H7 (cell line): Measurements from ENCODE around the gene ZC3H8. TPM values are rescaled to one million over a fixed set of nuclear protein-coding genes. Genes with fewer than 3 reads are reported as not detected.

Source experiments
- DNase-seq: peaks from one replicate; pipeline ENCODE4 v3.0.0; 2012
- H3K27me3 ChIP-seq: 2 replicates; pipeline ENCODE4 v1.6.0; 2011; ENCODE audit warnings: mild to moderate bottlenecking, low read length; ENCODE audit not compliant: control insufficient read depth, insufficient read depth
- H3K36me3 ChIP-seq: replicated peaks from 2 replicates; pipeline ENCODE4 v1.5.1; 2011; ENCODE audit warnings: low read length; ENCODE audit not compliant: control insufficient read depth, insufficient read depth
- H3K4me3 ChIP-seq: 2 replicates; pipeline ENCODE4 v1.5.1; 2011; ENCODE audit warnings: low read depth, mild to moderate bottlenecking, control low read depth, low read length, moderate library complexity; ENCODE audit not compliant: insufficient read depth
- total RNA-seq: library from RNA; depleted of rRNA; stranded (reverse); fragments of >200 nt; shearing (Covaris generic); gene quantifications from 2 replicates; pipeline ENCODE4 v1.2.3, GENCODE V29; 2014; rRNA removed

ZC3H8 gene
- total RNA-seq, 1 experiment from 2014 or later: 2.1 TPM

DNA sequence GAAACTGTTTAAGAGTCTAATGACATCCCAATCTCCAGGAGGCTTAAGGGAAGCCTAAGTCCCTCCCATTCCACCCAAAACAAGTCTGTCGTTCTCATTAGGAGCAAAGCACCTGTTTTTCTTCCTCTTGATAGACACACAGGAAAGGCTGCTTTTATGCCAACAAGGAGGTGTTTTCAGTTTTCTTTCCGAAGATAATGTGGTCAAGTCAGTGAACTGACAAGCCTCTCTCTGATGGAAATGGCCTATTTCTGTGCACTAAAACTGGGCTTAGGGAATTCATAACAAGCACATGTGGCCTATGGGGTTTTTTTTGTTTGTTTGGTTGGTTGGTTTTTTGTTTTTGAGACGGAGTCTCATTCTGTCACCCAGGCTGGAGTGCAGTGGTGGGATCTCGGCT is 80.5 kb downstream of the ZC3H8 start:
- no peak for DNase-seq
- Histone ChIP-seq H3K36me3 (no peaks in the 10 kb centered on the region), H3K4me3 (no peak overlapping the region), H3K27me3 (no peaks in the 10 kb centered on the region)

DNA sequence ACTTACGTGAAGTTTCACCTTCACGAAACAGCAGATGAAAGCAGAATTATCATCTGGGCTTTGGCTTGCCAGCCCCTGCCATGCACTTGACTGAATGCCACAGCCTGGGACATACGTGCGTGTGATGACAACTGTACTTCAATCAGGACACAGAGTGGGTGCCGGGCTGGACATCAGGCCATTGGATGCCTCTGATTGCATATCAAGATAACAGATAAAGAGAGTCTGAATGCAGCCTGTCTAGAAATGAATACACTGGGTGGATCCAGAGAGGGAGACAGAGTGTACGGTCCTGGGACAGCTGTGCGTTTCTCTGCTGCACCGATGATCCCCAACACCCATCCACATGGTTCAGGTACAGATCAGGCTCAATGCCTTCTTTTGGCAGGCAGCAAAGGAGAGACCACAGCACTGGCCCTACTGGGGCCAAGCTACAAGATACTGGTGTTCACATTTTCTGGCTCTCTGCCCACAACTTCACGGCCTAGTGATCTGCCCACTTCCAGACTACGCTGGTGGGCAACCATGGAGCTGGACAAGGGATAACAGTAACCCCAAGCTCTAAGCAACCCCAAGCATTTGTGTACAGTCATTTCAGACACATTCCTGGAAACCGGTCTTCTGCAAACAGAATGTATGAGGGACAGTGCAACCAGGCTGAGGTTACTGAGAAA is 81.1 kb downstream of the ZC3H8 start:
- no peak for DNase-seq
- Histone ChIP-seq H3K27me3 (no peaks in the 10 kb centered on the region), H3K4me3 (no peak overlapping the region), H3K36me3 (no peaks in the 10 kb centered on the region)

DNA sequence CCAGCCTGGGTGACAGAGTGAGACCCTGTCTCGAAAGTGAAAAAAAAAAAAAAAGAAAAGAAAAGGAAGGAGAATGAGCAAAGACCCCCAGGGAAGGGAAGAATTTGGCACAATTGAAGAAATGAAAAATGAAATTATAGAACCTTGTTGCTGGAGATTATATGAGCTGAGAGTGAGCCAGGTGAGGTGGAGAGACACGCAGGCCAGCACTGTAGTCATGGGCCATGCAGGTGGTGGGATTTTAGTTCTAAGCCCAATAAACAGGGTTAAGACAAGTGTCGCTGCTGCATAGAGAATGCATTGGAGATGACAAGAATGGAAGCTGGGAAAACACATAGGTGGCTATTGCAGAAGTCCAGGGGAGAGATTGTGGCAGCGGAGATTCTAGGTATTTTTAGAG is 84.3 kb downstream of the ZC3H8 start:
- H3K4me3 ChIP-seq: no peak overlapping the region
- no peaks in the 10 kb centered on the region for H3K27me3 ChIP-seq
- no peaks in the 10 kb centered on the region for H3K36me3 ChIP-seq
- DNase-seq: no peak

DNA sequence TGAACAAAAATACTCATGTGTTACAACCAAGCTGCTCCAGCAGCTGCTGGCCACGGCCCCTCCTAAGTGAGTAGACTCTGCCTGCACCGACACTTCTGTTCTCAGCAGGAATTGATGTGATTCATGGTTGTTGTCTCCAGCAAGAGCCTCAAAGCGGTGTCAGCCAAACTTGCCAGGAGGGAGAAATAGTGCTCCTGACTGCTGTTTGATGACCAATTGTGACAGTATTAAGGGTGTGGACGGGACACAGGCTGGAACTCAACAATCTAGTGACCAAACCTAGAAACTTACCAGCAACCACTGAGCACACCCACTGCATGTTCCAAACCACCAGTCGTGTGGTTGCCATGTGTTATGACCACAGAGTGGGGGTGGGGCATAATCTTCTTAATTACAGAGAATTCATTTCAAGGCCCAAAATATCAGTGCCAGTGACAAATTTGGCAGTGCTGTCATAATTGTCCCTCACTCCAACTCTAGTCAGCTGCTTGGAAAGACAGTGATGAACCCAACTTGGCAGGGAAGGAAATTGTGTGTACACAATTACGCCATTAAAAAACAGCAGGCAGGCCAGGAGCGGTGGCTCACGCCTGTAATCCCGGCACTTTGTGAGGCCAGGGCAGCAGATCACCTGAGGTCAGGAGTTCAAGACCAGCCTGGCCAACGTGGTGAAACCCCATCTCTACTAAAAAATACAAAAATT is 86.3 kb downstream of the ZC3H8 start:
- Histone ChIP-seq H3K27me3 (no peaks in the 10 kb centered on the region), H3K4me3 (no peak overlapping the region), H3K36me3 (no peaks in the 10 kb centered on the region)
- DNase-seq: no peak

DNA sequence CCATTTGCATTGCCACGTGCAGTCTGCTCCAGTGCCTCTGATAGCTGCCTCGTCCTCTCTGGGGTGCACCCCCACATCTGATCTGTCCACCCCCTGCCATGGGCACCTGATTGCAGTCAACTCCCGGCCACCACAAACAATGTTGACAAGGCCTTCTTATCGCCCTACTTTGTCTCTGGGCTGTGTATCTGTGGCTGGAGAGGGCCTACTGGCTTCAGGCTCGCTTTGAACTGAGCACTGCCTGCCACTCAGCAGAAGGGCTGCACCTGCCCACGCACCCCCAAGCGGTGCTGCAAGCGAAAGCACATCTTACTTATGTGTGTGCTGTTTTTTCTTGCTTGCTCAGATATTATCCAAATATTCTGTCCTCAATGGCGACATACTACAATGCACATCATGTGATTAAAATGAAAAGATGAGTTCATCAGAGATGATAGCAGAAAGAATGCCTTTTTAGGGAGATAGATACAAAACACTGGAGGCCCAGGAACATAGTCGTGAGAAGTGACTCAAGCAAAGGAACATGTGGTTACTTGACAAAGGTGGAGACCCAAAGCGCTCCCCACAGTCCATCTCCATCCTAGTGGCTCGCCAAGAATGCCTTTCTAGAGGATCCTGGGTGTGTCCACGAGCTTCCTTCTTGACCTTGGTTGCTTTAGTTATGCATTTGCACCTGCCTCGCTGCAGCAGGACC is 87.9 kb downstream of the ZC3H8 start:
- Histone ChIP-seq H3K27me3 (no peaks in the 10 kb centered on the region), H3K4me3 (no peak overlapping the region), H3K36me3 (no peaks in the 10 kb centered on the region)
- DNase-seq: no peak

DNA sequence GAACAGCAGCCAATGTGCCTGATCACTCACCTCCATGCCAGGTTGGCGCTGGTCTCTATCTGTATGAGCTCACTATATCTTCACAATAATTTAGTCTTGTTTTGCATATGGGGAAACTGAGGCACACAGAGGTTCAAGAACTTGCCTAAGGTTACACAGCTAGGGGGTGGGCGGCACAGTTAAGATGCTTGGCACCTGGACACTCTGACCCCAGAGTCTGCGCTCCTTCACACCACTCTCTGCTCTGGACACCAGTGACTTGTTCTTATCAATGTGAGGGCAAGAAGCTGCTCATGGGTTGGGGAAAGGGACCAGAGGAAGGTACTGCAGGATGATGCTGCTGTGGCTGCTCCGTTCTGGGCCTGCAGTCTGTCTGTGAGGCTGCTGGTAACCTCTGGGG is 89.5 kb downstream of the ZC3H8 start:
- Histone ChIP-seq H3K4me3 (no peak overlapping the region), H3K36me3 (no peaks in the 10 kb centered on the region), H3K27me3 (no peaks in the 10 kb centered on the region)
- DNase-seq: no peak

DNA sequence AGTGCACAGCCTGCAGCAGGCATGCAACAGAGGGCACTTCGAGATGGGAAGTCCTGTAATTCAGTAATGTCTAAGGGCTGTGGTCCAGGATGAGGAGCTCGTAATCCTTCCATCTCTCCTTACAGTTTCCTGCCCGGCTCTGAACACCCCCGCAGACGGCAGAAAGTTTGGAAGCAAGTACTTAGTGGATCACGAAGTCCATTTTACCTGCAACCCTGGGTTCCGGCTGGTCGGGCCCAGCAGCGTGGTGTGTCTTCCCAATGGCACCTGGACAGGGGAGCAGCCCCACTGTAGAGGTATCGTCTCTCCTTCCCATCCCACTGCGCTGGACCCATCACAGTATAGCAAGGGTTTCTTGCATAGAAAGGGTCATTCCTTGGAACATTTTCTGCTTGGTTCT is 90.0 kb downstream of the ZC3H8 start:
- Histone ChIP-seq H3K36me3 (no peaks in the 10 kb centered on the region), H3K4me3 (no peak overlapping the region), H3K27me3 (no peaks in the 10 kb centered on the region)
- DNase-seq: no peak

DNA sequence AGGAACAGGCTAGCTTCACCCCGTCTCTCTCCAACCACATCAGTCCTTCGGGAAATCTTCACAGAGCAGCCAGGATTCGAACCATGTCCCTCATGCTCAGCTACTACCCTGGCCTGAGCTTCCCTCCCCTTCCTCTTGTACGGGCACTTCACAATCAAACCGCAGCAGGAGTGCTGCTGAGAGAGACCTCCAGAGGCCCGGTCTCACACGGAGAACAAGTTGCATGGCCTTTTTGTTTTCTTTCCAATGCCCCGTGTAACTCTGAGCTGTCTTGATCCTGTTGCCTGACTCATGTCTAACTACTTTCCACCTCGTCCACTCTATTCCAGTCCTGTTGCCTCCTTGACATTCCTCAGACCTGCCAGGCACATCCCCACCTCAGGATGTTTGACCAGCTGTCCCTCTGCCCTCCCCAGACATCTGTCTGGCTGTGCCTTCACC is 91.3 kb downstream of the ZC3H8 start:
- H3K36me3 ChIP-seq: no peaks in the 10 kb centered on the region
- H3K4me3 ChIP-seq: no peak overlapping the region
- DNase-seq: no peak
- H3K27me3 ChIP-seq: no peaks in the 10 kb centered on the region

DNA sequence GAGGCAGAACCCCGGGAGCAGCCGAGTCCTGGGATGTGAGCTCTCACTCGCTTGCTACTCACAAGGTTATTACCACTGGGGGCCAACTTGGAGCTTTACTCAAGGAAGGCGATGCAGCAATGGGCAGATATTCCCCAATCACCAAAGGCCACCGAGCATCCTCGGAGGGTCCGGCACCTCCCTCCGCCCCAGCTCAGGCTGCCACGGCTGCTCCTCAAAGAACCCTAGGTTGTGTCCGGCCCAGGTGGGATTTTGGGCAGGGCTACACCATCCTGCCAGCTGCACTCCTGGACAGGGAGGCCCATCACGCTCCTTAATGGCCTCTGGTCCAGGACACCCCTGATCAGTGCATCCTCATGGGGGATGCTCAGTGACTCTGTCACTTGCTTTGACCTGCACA is 91.9 kb downstream of the ZC3H8 start:
- Histone ChIP-seq H3K4me3 (no peak overlapping the region), H3K27me3 (no peaks in the 10 kb centered on the region)
- DNase-seq: no peak

DNA sequence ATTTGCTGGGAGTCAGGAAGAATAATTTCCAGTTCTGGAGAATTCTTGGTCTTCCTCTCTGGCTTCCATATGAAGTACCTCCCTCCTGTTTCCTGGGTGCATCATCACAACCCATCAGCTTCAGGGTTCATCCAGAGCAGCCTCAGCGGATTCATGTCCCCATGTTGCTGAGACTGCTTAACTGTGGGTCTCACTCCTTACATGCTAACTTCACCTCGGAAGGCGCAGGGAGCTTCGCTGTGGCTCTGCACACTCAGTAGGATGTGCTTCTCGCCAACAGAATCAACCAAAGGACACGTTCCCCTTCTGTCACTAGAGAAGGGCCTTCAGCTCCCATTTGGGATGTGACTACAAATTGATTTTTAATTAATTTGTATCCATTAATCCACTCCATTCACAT is 92.5 kb downstream of the ZC3H8 start:
- H3K27me3 ChIP-seq: no peaks in the 10 kb centered on the region
- H3K36me3 ChIP-seq: no peaks in the 10 kb centered on the region
- no peak for DNase-seq
- no peak overlapping the region for H3K4me3 ChIP-seq

More for the DNA sequence above, 91.9 kb downstream of the ZC3H8 start:
- no peaks in the 10 kb centered on the region for H3K36me3 ChIP-seq

Other genes starting within 250 kb of the ZC3H8 start
- gene TMEM87B, start 199.8 kb downstream of the ZC3H8 start, total RNA-seq: 7.1 and 11.0 TPM in 2 replicates
- gene FBLN7, start 116.7 kb downstream of the ZC3H8 start, total RNA-seq: 0.04 and 0.38 TPM in 2 replicates
- 5.3 and 16.0 TPM in 2 replicates for gene ZC3H6, start 20.6 kb upstream of the ZC3H8 start, total RNA-seq
- gene RGPD8, start 178.6 kb upstream of the ZC3H8 start, total RNA-seq: 4.6 and 11.8 TPM in 2 replicates
- gene TTL, start 227.1 kb upstream of the ZC3H8 start, total RNA-seq: 49.6 and 52.6 TPM in 2 replicates